GM18520 (cell line): ENCODE results near the gene LMTK3.
"Not testable (repeated sequence)": the region's sequence is repeated elsewhere in the genome, so short reads cannot be mapped to it uniquely, and the experiment has no call there.

Experiments
- ATAC-seq: cut with Tn5 transposase; IDR thresholded peaks from one replicate; pipeline ENCODE4 v1.9.1; 2021; ENCODE audit not compliant: unreplicated experiment

The LMTK3 gene

DNA sequence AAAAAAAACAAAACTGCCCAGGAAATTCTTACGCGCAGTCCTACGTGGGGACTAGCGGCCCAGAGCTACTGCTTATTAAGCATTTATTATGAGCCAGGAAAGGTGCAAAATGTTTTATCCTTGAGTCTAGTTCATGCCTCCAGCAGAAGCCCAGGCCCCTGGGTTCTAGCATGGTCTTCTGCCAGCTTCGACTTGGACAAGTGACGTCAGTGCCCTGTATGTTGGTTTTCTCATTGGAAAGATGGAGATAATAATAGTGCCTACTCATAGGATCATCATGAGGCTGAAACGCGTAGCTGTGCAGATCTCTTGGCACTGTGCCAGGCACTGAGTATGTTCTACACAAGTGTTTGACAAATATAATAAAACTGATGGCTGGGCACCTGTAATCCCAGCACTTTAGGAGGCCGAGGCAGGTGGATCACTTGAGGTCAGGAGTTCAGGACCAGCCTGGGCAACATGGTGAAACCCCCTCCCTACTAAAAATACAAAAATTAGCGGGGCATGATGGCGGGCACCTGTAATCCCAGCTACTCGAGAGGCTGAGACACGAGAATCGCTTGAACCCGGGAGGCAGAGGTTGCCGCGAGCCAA is 28.0 kb upstream of the LMTK3 start:
- no peak for ATAC-seq

GRCh38 chr19:48538057-48538456 is 26.4 kb upstream of the LMTK3 start:
- ATAC-seq, result not testable (repeated sequence)

- no peak for ATAC-seq
Observed at GRCh38 chr19:48537541-48537940, 25.9 kb upstream of the LMTK3 start.

GRCh38 chr19:48533770-48534169 is 22.1 kb upstream of the LMTK3 start:
- ATAC-seq, result no peak

DNA sequence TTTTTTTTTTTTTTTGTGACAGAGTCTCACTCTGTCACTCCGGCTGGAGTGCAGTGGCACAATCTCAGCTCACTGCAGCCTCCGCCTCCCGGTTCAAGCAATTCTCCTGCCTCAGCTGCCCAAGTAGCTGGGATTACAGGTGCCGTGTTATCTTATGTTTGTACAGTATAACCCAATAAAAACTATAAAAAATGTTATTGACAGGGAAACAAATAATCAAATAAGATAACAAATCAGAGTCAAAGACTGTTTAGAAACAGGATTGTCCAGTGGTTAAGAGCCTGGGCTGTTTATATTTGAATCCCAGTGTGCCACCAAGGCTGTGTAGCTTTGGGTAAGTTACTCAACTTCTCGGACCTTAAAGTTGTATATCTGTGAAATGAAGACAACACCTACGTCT is 19.1 kb upstream of the LMTK3 start:
- ATAC-seq, result no peak

GRCh38 chr19:48530066-48530720 is 18.6 kb upstream of the LMTK3 start:
- no peak for ATAC-seq

DNA sequence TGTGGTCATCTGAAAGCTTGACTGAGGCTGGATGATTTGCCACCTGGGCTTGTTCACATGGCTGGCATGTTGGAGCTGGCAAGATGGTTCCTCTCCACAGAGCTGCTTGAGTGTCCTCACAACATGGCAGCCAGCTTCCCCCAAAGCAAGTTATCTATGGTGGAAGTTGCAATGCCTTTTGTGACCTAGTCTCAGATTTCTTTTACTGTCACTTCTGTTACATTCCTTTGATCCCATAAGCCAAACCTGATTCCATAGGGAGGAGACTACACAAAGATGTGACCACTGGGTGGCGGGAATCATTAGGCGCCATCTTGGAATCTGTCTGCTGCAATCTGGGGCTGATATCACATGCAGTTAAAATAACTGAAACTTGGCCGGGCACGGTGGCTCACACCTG is 17.5 kb upstream of the LMTK3 start:
- ATAC-seq, result no peak

DNA sequence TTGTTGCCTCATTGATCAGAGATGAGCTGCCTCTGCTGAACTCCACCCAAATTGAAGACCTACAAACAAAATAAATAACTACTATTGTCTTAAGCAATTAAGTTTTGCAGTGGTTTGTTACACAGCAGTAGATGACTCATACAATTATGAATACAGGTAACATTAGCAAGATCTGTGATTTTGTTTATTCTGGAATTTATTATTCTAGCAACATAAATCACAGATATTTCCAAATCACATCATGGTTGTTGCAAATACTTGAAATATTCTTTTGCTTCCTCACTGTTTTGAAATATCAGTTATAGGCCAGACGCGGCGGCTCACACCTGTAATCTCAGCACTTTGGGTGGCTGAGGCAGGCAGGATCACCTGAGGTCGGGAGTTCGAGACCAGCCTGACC is 13.1 kb upstream of the LMTK3 start:
- ATAC-seq, result no peak

DNA sequence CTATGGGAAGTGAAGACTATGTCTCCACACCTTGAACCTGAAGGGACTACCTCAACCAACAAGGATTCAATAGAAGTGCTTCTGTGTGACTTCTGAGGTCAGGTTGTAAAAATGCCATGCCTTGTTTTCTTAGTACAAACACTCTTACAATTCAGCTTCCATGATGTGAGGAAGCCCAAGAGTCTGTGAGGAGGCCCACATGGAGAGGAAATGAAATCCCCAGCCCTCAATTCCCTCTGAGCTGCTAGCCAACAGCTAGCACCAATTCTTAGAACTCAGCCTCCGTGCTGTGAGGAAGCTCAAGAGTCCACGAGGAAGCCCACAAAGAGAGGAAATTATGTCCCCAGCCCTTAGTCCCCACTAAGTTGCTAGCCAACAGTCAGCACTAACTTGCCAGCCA is 12.6 kb upstream of the LMTK3 start:
- ATAC-seq, result no peak

- ATAC-seq, result no peak
Observed at GRCh38 chr19:48520134-48520533, 8.5 kb upstream of the LMTK3 start.

DNA sequence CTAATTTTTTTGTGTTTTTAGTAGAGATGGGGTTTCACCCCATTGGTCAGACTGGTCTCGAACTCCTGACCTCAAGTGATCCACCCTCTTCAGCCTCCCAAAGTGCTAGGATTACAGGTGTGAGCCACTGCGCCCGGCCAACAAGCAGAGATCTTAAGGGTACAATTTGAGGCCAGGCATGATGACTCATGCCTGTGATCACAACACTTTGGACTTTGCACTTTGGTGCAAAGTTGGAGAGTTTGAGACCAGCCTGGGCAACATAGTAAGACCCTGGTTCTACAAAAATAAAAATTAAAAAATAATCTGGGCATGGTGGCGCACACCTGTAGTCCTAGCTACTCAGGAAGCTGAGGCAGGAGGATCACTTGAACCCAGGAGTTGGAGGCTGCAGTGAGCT is 7.8 kb upstream of the LMTK3 start:
- not testable (repeated sequence) for ATAC-seq

- ATAC-seq, result no peak
Observed at GRCh38 chr19:48518207-48518606, 6.6 kb upstream of the LMTK3 start.

- no peak for ATAC-seq
Observed at GRCh38 chr19:48516536-48516935, 4.9 kb upstream of the LMTK3 start.

DNA sequence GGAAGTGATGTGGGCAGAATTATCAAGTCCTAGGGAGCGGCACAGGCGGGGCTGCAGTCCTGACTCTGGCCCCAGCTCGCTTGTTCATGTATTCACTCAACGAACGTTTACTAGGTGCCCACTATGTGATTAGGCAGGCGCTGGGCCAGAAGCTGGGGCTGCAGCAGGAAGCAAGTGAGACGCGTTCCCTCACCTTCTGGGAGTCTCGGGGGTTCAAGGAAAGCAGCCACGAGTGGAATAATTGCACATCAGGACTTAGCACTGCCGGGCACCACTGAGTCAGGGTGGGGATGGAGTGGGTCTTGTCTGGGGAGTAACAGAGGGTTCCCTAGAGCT is 2.5 kb upstream of the LMTK3 start:
- no peak for ATAC-seq

DNA sequence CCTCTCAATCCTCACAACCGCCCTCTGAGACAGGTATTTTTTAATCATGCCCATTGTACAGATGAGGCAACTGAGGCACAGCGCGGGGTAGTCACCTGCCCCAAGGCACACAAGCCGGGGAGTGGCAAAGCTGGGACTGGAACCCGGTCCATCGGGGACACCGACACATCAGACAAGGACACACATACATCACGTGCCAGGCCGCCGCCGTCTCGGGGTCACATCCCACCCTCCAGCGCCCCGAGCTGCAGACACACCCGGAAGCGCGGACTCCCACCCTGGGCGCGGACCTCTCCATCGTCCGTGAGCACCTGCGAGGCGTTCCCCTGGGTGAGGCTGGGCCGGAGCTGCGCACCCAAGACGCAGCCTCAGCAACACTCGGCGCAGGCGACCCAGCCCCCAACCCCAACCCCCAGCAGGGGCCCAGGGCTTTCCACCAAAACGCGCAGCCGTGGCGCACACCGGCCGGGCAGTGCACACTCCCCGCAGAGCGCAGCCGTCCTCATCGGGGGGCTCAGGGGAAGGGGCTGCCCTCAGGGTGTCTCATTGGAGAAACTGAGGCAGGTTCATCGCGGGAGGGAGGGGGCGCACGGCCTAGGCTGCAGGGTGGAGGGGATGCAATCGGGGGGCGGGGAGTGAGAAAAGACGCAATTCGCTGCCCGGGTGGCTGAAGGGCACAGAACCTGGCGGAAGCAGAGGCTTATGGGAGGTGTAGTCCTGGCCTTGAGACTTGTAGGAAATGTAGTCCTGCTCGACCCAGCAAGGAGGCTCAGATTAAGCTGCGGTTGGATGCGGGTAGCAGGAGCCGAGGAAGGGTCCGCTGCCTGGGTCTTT is 1.9 kb upstream of the LMTK3 start:
- ATAC-seq, result no peak

GRCh38 chr19:48512504-48513288 is 1.1 kb upstream of the LMTK3 start:
- ATAC-seq, result no peak

DNA sequence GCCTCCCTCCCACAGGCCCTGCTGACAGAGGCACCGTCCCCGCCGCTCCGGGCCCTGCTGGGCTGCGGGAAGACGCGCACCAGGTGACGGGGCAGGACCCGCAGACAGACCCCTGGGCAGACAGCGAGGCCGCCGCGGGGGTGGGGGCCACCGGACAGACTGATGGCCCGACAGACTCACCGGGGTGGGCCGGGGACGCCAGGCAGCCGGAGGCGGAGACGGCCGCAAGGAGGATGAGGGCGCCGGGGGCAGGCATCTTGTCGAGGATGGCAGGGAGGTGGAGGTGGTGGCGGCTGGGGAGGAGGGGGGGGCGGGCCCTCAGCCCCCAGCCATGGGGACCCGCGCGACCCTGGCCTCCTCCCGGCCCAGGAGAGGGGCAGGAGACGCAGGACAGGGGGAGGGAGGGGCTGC is 309 bp downstream of the LMTK3 start:
- no peak for ATAC-seq

DNA sequence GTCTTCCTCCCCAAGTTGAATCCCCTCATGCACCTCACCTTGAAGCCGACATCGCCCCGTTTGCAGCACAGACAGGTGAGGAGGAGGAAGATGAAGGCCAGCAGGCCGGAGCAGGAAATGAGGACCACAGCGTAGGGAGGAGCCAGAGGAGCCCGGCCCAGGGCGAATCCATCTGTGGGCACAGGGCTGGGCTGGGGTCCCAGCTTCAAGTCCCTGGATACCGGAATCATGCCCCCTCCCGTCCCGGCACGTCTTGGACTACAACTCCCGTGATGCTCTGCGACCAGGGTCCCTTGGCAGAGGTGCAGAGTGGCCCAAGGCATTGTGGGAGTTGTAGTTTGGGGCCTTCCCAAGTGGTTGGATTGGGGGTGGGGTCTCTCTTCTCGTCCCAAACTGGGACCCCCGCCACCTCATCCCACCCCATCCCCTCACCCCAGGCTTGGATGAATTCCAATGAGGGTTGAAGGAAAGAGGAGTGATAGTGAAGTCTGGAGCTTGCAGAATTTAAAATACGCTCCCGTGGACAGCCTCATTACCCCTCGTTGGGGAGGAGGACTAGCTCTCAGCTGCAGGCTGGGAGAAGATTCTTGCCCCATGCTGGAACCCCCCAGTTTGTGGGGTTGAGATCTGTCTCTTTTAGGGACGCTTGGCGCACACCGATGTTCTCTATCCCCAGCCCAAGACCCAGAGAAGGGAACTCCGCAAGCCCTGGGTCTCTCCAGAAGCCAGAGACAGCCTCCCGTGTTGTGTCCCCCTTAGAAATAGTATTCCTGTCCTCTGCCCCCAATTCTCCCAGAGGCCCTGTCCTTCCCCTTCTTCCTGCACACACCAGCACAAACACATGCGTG is 990 bp downstream of the LMTK3 start:
- no peak for ATAC-seq

- no peak for ATAC-seq
Observed at GRCh38 chr19:48509467-48510194, 2.0 kb downstream of the LMTK3 start.
